ENCODE data around the gene NR3C1.

The NR3C1 gene

GRCh38 chr5:143399616-143400540, 3.6 kb downstream of the NR3C1 start:
- DNase-seq (ENCODE audit: low read depth in 4 of 4, low spot score in 1 of 4) = no peak

GRCh38 chr5:143398451-143399237, 4.8 kb downstream of the NR3C1 start:
- DNase-seq (ENCODE audit: low read depth in 4 of 4, low spot score in 1 of 4) = no peak

DNA sequence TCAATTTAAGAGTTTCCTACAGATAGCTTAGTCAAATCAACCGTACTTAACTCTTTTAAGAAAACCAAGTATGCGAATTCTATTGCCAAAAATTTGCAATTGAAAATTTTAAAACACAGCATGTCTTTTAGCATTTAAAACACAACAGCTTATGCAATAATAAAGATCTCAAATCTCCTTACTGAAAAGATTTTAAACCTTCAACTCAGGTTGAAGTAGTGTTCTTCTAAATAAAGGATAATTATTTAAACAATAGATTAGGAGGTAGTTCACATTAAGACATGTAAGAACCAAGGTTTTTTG, 5.5 kb downstream of the NR3C1 start:
- no peak for DNase-seq (ENCODE audit: low read depth in 4 of 4, low spot score in 1 of 4)

DNA sequence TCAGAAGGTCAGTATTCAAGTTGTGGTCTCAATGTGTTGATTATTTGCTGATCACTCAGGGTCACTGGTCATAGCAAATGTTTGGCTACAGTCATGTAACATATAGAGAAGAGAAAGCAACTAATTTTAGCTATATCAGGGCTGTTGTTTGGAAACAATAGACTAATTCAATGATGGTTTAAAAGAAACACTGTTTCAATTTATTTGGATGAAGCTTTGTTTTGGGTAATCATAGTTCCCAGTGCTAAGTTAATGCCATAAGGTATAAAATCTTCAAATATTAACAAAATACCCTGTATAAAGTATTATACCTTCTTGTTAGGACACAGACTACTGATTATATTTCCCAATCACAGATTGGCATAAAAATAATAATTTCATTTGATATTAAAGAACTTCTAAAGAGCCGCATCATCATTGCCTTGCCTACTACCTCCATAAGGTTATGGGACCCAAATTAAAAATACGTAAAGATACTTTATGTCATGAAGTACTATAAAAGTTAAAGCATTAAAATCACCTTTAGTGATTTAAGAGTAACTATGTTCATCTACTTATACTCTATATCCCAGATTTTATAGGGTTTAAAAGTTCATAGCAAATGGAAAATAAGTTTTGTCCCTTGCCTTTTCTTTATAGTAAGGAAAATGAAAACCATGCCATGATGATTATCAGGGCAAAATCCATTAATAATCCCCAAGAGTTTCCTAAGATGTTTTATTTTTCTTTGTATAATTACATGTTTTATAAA, 6.0 kb downstream of the NR3C1 start:
- DNase-seq (ENCODE audit: low read depth in 4 of 4, low spot score in 1 of 4) = no peak

GRCh38 chr5:143396353-143396940, 7.0 kb downstream of the NR3C1 start:
- DNase-seq (ENCODE audit: low read depth in 4 of 4, low spot score in 1 of 4) = no peak

GRCh38 chr5:143395638-143396352, 7.7 kb downstream of the NR3C1 start:
- no peak for DNase-seq (ENCODE audit: low read depth in 4 of 4, low spot score in 1 of 4)

DNA sequence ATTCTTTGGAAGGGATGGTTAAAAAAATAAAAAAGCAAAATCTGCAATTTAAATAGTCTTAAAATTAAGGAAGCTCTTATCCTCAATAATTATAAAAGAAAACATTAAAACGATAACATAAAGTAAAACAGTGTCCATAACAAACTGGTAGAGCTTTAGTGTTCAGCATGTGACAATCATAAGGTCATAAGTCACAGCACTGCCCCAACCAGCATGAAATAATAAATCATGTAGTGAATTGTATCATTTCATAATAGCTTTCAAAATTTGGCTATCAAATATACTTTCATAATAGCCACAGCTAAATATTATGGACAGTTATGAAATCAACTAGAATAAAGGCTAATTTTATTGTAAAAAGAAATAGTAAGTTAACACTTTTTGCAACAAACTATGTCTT, 10.0 kb downstream of the NR3C1 start:
- no peak for DNase-seq (ENCODE audit: low read depth in 4 of 4, low spot score in 1 of 4)

- no peak for DNase-seq (ENCODE audit: low read depth in 4 of 4, low spot score in 1 of 4)
Measured at GRCh38 chr5:143390941-143391340, 12.5 kb downstream of the NR3C1 start.

GRCh38 chr5:143390258-143390657, 13.2 kb downstream of the NR3C1 start:
- DNase-seq (ENCODE audit: low read depth in 4 of 4, low spot score in 1 of 4) = no peak

GRCh38 chr5:143386725-143387124, 16.8 kb downstream of the NR3C1 start:
- DNase-seq (ENCODE audit: low read depth in 4 of 4, low spot score in 1 of 4) = no peak

DNA sequence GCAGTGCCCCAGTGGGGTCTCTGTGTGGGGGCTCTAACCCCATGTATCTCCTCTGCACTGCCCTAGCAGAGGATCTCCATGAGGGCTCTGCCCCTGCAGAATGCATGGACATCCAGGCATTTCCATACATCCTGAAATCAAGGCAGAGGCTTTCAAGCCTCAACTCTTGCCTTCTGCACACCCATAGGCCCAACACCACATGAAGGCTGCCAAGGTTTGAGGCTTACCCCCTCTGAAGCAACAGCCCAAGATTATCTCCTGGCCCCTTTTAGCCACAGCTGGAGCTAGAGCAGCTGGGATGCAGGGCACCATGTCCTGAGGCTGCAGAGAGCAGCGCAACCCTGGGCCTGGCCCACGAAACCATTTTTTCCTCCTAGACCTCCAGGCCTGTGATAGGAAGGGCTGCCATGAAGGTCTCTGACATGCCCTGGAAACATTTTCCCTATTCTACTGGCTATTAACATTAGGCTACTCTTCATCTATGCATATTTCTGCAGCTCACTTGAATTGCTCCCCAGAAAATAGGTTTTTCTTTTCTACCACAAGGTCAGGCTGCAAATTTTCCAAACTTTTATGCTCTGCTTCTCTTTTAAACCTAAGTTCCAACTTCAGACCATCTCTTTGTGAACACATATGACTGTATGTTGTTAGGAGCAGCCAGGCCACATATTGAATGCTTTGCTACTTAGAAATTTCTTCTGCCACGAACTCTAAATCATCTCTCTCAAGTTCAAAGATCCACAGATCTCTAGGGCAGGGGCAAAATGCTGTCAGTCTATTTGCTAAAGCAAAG, 18.4 kb downstream of the NR3C1 start:
- no peak for DNase-seq (ENCODE audit: low read depth in 4 of 4, low spot score in 1 of 4)

DNA sequence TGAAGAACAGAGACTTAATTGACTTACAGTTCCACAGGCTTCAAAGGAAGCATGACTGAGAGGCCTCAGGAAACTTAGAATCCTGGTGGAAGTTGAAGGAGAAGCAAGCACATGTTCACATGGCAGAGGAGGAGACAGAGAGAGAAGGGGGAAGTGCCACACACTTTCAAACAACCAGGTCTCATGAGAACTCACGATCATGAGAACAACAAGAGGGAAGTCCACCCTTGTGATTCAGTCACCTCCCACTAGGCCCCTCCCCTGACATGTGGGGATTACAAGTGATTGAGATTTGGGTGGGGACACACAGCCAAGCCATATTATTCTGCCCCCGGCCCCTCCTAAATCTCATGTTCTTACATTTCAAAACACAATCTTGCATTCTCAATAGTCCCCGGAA, 19.5 kb downstream of the NR3C1 start:
- no peak for DNase-seq (ENCODE audit: low read depth in 4 of 4, low spot score in 1 of 4)

DNA sequence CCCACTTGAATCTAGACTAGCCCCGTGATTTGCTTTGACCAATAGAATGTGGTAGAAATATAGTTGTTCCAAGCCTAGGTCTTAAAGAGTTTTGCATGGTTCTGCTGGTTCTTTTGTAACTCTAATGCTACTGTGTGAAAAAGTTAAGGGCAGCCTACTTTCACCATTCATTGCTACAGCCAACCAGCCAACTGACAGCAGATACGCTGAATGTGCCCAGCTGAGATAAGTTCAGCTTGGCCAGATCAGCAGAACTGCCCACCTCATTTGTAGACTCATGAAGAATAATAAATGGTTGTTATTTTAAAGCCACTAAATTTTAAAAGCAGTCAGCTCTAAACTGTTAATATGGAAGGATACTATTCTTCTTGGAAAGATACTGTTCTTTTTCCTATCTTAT, 23.9 kb downstream of the NR3C1 start:
- no peak for DNase-seq (ENCODE audit: low read depth in 4 of 4, low spot score in 1 of 4)

DNA sequence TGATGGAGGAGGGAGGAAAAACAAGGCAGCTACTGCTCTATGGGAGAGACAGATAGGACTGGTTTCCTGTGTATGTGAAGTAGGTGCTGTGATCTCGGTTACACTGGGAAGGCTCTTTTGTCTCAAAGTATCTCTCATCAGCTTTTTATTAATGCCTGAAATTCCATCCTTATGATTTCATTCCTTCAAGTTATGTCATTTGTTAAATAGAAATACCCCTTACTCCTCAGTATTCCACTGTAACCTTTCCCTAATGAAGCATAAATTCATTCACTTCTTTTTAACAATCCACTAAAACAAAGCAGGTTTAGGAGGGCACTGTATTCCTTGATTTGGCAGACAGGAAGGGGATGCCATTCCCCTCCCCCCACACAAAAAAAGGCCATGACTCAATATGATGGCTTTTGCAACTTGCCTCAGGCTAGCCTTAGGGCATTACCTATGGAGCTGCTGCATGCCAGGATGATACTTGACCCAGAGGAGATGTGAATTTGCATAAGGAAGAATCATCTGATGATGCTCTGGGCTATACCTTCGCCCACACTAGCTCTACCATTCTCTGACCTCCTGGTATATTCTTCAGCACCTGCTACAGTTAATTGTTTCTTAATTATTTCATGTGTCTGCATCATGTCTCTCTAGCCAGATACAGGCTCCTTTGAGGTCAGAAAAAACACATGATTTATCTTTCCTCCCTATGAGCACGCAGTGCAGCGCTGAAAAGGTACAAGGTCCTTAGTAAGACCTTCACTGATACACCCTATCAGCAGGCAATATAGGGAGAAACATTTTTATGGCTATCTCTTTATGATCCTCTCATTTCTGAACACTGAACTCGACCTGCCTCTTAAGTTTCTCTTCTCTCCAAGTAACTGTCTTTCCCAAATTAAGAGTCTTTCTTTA, 26.3 kb downstream of the NR3C1 start:
- DNase-seq (ENCODE audit: low read depth in 4 of 4, low spot score in 1 of 4) = no peak

- no peak for DNase-seq (ENCODE audit: low read depth in 4 of 4, low spot score in 1 of 4)
Measured at GRCh38 chr5:143376195-143376779, 27.2 kb downstream of the NR3C1 start.

- DNase-seq (ENCODE audit: low read depth in 4 of 4, low spot score in 1 of 4) = no peak
Measured at GRCh38 chr5:143374496-143375217, 28.8 kb downstream of the NR3C1 start.

DNA sequence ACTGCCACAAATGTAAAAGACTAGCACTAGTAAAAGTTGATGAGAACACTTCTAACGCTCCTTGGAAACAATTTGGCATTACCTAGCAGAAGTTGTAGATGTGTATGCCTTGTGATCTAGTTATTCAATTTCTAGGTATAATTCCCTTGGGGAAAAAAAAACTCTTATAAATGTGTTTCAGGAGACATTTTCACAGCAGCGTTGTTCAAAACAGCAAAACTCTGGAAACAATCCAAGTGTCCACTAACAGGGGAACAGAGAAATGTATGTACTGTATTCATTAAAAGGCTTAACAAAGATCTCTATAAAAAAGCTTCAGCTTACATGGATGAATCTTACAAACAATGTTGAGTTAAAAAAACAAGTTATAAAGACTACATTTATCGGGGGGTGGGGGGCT, 30.4 kb downstream of the NR3C1 start:
- no peak for DNase-seq (ENCODE audit: low read depth in 4 of 4, low spot score in 1 of 4)
